Neural cell (in vitro differentiated cells): ENCODE results near the gene PRDX5. TPM values are rescaled to one million over a fixed set of nuclear protein-coding genes. Genes with fewer than 3 reads are reported as not detected.

ENCODE experiments used
- H2AFZ ChIP-seq: fragments of 200-600, 300-800 bp; sonication (generic), shearing (Covaris generic); 2 replicates; pipeline ENCODE4 v1.6.0; 2014; ENCODE audit warnings: low read depth, mild to moderate bottlenecking, antibody characterized with exemption, low read length, moderate library complexity
- H3F3A ChIP-seq: fragments of 200-600 bp; shearing (Covaris generic); 2 replicates; pipeline ENCODE4 v1.6.1; 2016; ENCODE audit warnings: mild to moderate bottlenecking, moderate library complexity, mixed read lengths, antibody characterized with exemption, low read length; ENCODE audit not compliant: insufficient read depth, poor library complexity, severe bottlenecking
- H3K27ac ChIP-seq: fragments of 200-600, 300-800 bp; sonication (generic), shearing (Covaris generic); 2 replicates; pipeline ENCODE4 v1.5.1; 2014; ENCODE audit warnings: mild to moderate bottlenecking, low read length, moderate library complexity
- H3K27me3 ChIP-seq: fragments of 300-800, 200-600 bp; sonication (generic), shearing (Covaris generic); 2 replicates; pipeline ENCODE4 v1.6.0; 2014; ENCODE audit warnings: mild to moderate bottlenecking, low read depth, low read length, moderate library complexity; ENCODE audit not compliant: insufficient read depth
- H3K36me3 ChIP-seq: fragments of 300-800, 200-600 bp; sonication (generic), shearing (Covaris generic); 2 replicates; pipeline ENCODE4 v1.5.1; 2014; ENCODE audit warnings: mild to moderate bottlenecking, antibody characterized with exemption, low read length, moderate library complexity; ENCODE audit not compliant: insufficient read depth
- H3K4me2 ChIP-seq: fragments of 300-800, 200-600 bp; sonication (generic), shearing (Covaris generic); 2 replicates; pipeline ENCODE4 v1.6.0; 2014; ENCODE audit warnings: mild to moderate bottlenecking, low read length
- H3K4me3 ChIP-seq: fragments of 300-800, 200-600 bp; sonication (generic), shearing (Covaris generic); 2 replicates; pipeline ENCODE4 v1.5.1; 2014; ENCODE audit warnings: mild to moderate bottlenecking, low read length, moderate library complexity
- H3K79me2 ChIP-seq: fragments of 200-600 bp; shearing (Covaris generic); replicated peaks from 2 replicates; pipeline ENCODE4 v1.6.0; 2014; ENCODE audit warnings: mild to moderate bottlenecking, low read length, moderate library complexity; ENCODE audit not compliant: insufficient read depth
- H3K9ac ChIP-seq: fragments of 300-800, 200-600 bp; sonication (generic), shearing (Covaris generic); 2 replicates; pipeline ENCODE4 v1.6.1; 2016; ENCODE audit warnings: mild to moderate bottlenecking, low read length, mixed read lengths
- H3K9me2 ChIP-seq: fragments of 200-600 bp; shearing (Covaris generic); 2 replicates; pipeline ENCODE4 v1.6.1; 2016; ENCODE audit warnings: mild to moderate bottlenecking, low read length, mixed read lengths; ENCODE audit not compliant: insufficient read depth
- H3K9me3 ChIP-seq: fragments of 200-600, 300-800 bp; sonication (generic), shearing (Covaris generic); 2 replicates; pipeline ENCODE4 v1.6.1; 2016; ENCODE audit warnings: mild to moderate bottlenecking, mixed run types, low read length, moderate library complexity, mixed read lengths
- H4K20me1 ChIP-seq: fragments of 200-600 bp; shearing (Covaris generic); 2 replicates; pipeline ENCODE4 v1.6.1; 2016; ENCODE audit warnings: mild to moderate bottlenecking, mixed run types; ENCODE audit not compliant: insufficient read depth
- CTCF ChIP-seq: fragments of 450-650 bp; IDR thresholded peaks from 2 replicates; pipeline ENCODE4 v1.5.1; 2014; ENCODE audit warnings: antibody characterized with exemption, mild to moderate bottlenecking, moderate library complexity; ENCODE audit not compliant: poor library complexity, severe bottlenecking
- EP300 ChIP-seq: fragments of 450-650 bp; conservative IDR thresholded peaks from 2 replicates; pipeline ENCODE4 v1.6.1; 2014; ENCODE audit warnings: antibody characterized with exemption, mild to moderate bottlenecking, moderate library complexity; ENCODE audit not compliant: poor library complexity, severe bottlenecking
- EZH2 ChIP-seq: fragments of 200-600, 300-800 bp; shearing (Covaris generic), sonication (generic); IDR thresholded peaks from 2 replicates; pipeline ENCODE4 v1.6.1; 2014; ENCODE audit warnings: antibody characterized with exemption, low read length, borderline replicate concordance, mild to moderate bottlenecking; ENCODE audit not compliant: insufficient read depth, poor library complexity, severe bottlenecking
- MXI1 ChIP-seq: fragments of 450-650 bp; conservative IDR thresholded peaks from 2 replicates; pipeline ENCODE4 v1.6.1; 2014; ENCODE audit warnings: antibody characterized with exemption, mild to moderate bottlenecking; ENCODE audit not compliant: poor library complexity, severe bottlenecking
- POLR2AphosphoS5 ChIP-seq: IDR thresholded peaks from 2 replicates; pipeline ENCODE4 v1.6.1; 2012
- RAD21 ChIP-seq: fragments of 450-650 bp; conservative IDR thresholded peaks from 2 replicates; pipeline ENCODE4 v1.6.1; 2014; ENCODE audit warnings: antibody characterized with exemption, mild to moderate bottlenecking, moderate library complexity
- REST ChIP-seq: IDR thresholded peaks from 2 replicates; pipeline ENCODE4 v1.6.1; 2012; ENCODE audit warnings: borderline replicate concordance
- SMC3 ChIP-seq: fragments of 450-650 bp; conservative IDR thresholded peaks from 2 replicates; pipeline ENCODE4 v1.6.1; 2014; ENCODE audit warnings: antibody characterized with exemption, mild to moderate bottlenecking, moderate library complexity; ENCODE audit not compliant: poor library complexity
- TAF1 ChIP-seq: IDR thresholded peaks from 2 replicates; pipeline ENCODE4 v1.6.1; 2012; ENCODE audit warnings: low read depth
- polyA plus RNA-seq: library from polyadenylated mRNA; depleted of rRNA; stranded (reverse); fragments of >200 nt; gene quantifications from 2 replicates; pipeline ENCODE4 v1.2.3, GENCODE V29; 2014

The PRDX5 gene
- polyA plus RNA-seq, 1 donor from 2014 or later = 452 TPM

- H3K4me2 ChIP-seq = no peak overlapping the region
- no peak overlapping the region for H3K4me3 ChIP-seq
- H3K9me3 ChIP-seq = no peaks in the 10 kb centered on the region
- no peaks in the 10 kb centered on the region for H3K27me3 ChIP-seq
- H3K27ac ChIP-seq = no peak overlapping the region
- no peaks in the 10 kb centered on the region for H3K79me2 ChIP-seq
- no peak overlapping the region for H3K9ac ChIP-seq
- no peaks in the 10 kb centered on the region for H3K36me3 ChIP-seq
- H3K9me2 ChIP-seq = no peaks in the 10 kb centered on the region
- no peaks in the 10 kb centered on the region for H3F3A ChIP-seq
- TF ChIP-seq CTCF = peak; percentile 39
- no peak for TF ChIP-seq POLR2AphosphoS5
- H2AFZ ChIP-seq = no peak overlapping the region
- no peaks in the 10 kb centered on the region for H4K20me1 ChIP-seq
Measured at GRCh38 chr11:64356498-64357411, 38.8 kb downstream of the PRDX5 start.

GRCh38 chr11:64357446-64357845, 39.5 kb downstream of the PRDX5 start:
- no peak overlapping the region for H3K4me2 ChIP-seq

More at GRCh38 chr11:64357446-64357845, 39.5 kb downstream of the PRDX5 start:
- Histone ChIP-seq H3K36me3 (no peaks in the 10 kb centered on the region), H3K27me3 (no peaks in the 10 kb centered on the region), H3K9me3 (no peaks in the 10 kb centered on the region), H3F3A (no peaks in the 10 kb centered on the region), H4K20me1 (no peaks in the 10 kb centered on the region), H3K79me2 (no peaks in the 10 kb centered on the region), H3K9ac (no peak overlapping the region), H2AFZ (no peak overlapping the region), H3K27ac (no peak overlapping the region), H3K4me3 (no peak overlapping the region), H3K9me2 (no peaks in the 10 kb centered on the region)
- TF ChIP-seq TAF1 (no peak), POLR2AphosphoS5 (no peak), MXI1 (no peak), EZH2 (no peak), EP300 (no peak), CTCF (no peak), REST (no peak), RAD21 (no peak), SMC3 (no peak)
